ENCODE results near the gene INS.

Gene INS

GRCh38 chr11:2189938-2190656, 29.1 kb upstream of the INS start:
- no peak overlapping the region for H3K4me2 ChIP-seq (ENCODE audit: low read length)
- TF ChIP-seq EZH2phosphoT487 (IDR thresholded peaks at IDR 0.05; ENCODE audit: borderline replicate concordance, low read length) = no peak
- no peak for TF ChIP-seq CTCF (IDR thresholded peaks at IDR 0.05; ENCODE audit: low read depth, low read length, poor library complexity, severe bottlenecking)
- no peak overlapping the region for H3K4me3 ChIP-seq (ENCODE audit: low read length)
- H3K4me1 ChIP-seq (ENCODE audit: control insufficient read depth, low read length) = no peaks in the 10 kb centered on the region
- no peaks in the 10 kb centered on the region for H3F3A ChIP-seq (ENCODE audit: control insufficient read depth, insufficient read depth)
- H3K79me2 ChIP-seq (ENCODE audit: control insufficient read depth, low read length) = no peaks in the 10 kb centered on the region
- no peaks in the 10 kb centered on the region for H3K27me3 ChIP-seq (ENCODE audit: control insufficient read depth, low read length)
- H3K36me3 ChIP-seq (ENCODE audit: control insufficient read depth, low read length) = no peaks in the 10 kb centered on the region
- no peaks in the 10 kb centered on the region for H3K9me2 ChIP-seq (replicated peaks; ENCODE audit: control insufficient read depth, low read length)
- H3K9me3 ChIP-seq (ENCODE audit: control insufficient read depth, insufficient read depth, low read length) = peaks cover 6% of the 10 kb centered on the region; the same call in 1 of the 2 replicates
- no peak overlapping the region for H3K27ac ChIP-seq (ENCODE audit: low read depth, low read length)
- no peaks in the 10 kb centered on the region for H4K20me1 ChIP-seq (ENCODE audit: control insufficient read depth, insufficient read depth, low read depth, low read length)

- H3K9me2 ChIP-seq (replicated peaks; ENCODE audit: control insufficient read depth, low read length) = no peaks in the 10 kb centered on the region
- no peak overlapping the region for H3K4me3 ChIP-seq (ENCODE audit: low read length)
- no peaks in the 10 kb centered on the region for H3K4me1 ChIP-seq (ENCODE audit: control insufficient read depth, low read length)
- H3K27me3 ChIP-seq (ENCODE audit: control insufficient read depth, low read length) = no peaks in the 10 kb centered on the region
- H3K4me2 ChIP-seq (ENCODE audit: low read length) = no peak overlapping the region
- no peak overlapping the region for H3K27ac ChIP-seq (ENCODE audit: low read depth, low read length)
- no peaks in the 10 kb centered on the region for H3F3A ChIP-seq (ENCODE audit: control insufficient read depth, insufficient read depth)
- no peaks in the 10 kb centered on the region for H4K20me1 ChIP-seq (ENCODE audit: control insufficient read depth, insufficient read depth, low read depth, low read length)
- no peak for TF ChIP-seq CTCF (IDR thresholded peaks at IDR 0.05; ENCODE audit: low read depth, low read length, poor library complexity, severe bottlenecking)
- TF ChIP-seq EZH2phosphoT487 (IDR thresholded peaks at IDR 0.05; ENCODE audit: borderline replicate concordance, low read length) = no peak
- H3K9me3 ChIP-seq (ENCODE audit: control insufficient read depth, insufficient read depth, low read length) = peaks cover 6% of the 10 kb centered on the region; the same call in 1 of the 2 replicates
- no peaks in the 10 kb centered on the region for H3K36me3 ChIP-seq (ENCODE audit: control insufficient read depth, low read length)
- H3K79me2 ChIP-seq (ENCODE audit: control insufficient read depth, low read length) = no peaks in the 10 kb centered on the region
Measured at GRCh38 chr11:2188745-2189144, 27.7 kb upstream of the INS start.

GRCh38 chr11:2187280-2187707, 26.3 kb upstream of the INS start:
- Histone ChIP-seq H3F3A (ENCODE audit: control insufficient read depth, insufficient read depth) (no peaks in the 10 kb centered on the region), H3K27ac (ENCODE audit: low read depth, low read length) (no peak overlapping the region), H3K9me3 (ENCODE audit: control insufficient read depth, insufficient read depth, low read length) (peaks cover 6% of the 10 kb centered on the region; the same call in 1 of the 2 replicates), H3K4me1 (ENCODE audit: control insufficient read depth, low read length) (no peaks in the 10 kb centered on the region), H4K20me1 (ENCODE audit: control insufficient read depth, insufficient read depth, low read depth, low read length) (no peaks in the 10 kb centered on the region), H3K4me3 (ENCODE audit: low read length) (no peak overlapping the region), H3K4me2 (ENCODE audit: low read length) (no peak overlapping the region), H3K36me3 (ENCODE audit: control insufficient read depth, low read length) (no peaks in the 10 kb centered on the region), H3K79me2 (ENCODE audit: control insufficient read depth, low read length) (no peaks in the 10 kb centered on the region), H3K9me2 (replicated peaks; ENCODE audit: control insufficient read depth, low read length) (no peaks in the 10 kb centered on the region), H3K27me3 (ENCODE audit: control insufficient read depth, low read length) (no peaks in the 10 kb centered on the region)
- TF ChIP-seq EZH2phosphoT487 (IDR thresholded peaks at IDR 0.05; ENCODE audit: borderline replicate concordance, low read length) = no peak
- no peak for TF ChIP-seq CTCF (IDR thresholded peaks at IDR 0.05; ENCODE audit: low read depth, low read length, poor library complexity, severe bottlenecking)
